RPMI8226 (cell line): Measurements from ENCODE around the gene SP7.
"Not testable (repeated sequence)": the region's sequence is repeated elsewhere in the genome, so short reads cannot be mapped to it uniquely, and the experiment has no call there.

Source experiments
- DNase-seq: peaks from one replicate; pipeline ENCODE4 v3.0.0-alpha.2; 2015

The SP7 gene

DNA sequence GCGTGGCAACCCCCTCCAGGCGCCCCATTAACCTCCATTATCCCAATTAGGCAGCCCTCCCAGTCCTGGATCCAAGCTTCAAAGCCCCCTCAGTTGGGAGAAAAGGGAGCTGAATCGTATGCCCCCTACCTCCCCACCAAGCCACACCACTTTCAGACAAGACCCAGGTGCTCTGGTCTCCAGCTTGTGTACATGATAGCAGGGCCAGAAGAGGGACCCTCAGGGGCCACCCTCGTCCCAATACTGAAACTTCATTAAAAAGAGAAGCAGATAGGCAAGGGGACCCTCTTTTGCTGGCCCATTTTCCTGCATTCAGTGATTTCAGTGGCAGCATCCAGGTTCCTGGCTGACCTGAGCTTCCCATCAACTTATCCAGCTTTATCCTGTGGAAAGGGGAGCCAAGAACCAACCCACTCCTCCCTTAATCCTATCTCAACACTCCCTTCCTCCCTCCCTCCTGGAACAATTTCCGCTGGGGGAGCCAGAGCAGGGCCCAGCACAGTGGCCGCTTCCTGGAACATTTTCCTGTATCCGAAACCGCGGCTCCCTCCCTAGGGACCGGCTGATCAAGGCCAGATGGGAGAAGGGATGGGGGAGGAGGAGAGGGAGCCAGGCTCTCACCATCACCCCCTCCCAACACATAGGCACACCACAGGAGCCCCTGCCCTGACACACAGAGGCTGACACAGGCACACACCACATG lies 9.5 kb upstream of the SP7 start:
- no peak for DNase-seq

DNA sequence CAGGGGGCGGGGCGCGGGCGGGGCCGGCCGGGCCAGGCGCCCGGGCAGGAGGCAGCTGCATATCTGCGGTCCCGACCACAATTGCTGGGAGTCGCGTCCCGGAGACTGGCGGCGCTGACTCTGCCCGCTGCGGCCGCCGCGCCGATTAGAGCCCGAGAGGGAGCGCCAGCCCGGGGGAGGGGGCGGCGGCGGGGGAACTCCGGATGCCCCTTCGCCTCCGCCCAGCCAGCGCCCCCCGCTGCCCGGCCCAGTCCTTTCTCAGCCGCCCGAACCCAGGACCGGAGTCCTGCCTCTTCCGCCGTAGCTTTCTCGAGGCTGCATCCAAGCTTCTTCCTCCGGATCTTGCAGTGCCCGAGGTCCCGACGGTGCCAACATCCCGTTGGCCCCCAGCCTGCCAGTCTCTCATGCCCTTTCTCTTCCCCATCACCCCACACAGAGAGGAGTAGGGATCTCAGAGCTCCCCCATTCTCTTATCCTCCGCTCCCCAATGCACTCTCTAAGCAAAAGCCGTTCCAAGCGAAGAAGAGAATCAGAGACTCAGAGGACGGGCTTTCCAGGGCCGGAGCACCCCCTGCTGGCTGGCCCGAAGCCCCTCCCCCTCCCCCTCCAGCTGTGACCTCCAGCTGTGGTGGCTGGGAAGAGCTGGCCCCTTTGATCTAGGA lies 8.8 kb upstream of the SP7 start:
- DNase-seq: peak; percentile 81

DNA sequence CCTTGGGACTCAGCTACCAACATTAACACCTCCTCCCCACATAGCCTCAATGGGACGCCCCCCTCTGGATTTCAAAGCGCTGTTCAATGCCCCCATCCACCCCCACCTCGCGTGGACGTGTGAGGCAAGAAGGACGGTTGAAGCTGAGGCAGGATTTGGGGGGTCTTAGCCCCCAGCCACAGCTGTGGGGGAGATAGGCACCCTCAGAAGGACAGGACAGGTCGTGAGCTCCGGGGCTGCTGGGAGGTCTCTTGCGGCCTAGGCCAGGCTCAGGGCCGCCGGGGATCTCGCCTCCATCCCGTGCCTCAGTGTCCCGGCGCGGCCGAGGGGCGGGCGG lies 8.3 kb upstream of the SP7 start:
- DNase-seq: no peak

DNA sequence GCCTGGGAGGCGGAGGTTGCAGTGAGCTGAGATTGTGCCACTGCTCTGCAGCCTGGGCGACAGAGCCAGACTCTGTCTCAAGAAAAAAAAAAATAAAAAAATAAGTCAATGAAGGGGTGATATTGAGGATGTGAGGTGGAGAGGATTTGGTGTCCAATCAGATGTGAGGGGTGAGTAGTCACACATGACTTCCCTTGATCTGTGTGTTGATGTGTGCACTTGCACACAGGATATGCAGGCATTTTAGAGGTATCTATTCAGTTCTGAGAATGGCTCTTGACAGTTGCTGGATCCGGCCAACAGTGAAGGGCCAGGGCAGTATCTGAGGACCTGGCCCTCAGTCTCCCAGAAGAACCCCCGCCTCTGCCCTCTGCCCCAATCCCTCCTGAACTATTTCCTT lies 7.8 kb upstream of the SP7 start:
- DNase-seq: no peak

DNA sequence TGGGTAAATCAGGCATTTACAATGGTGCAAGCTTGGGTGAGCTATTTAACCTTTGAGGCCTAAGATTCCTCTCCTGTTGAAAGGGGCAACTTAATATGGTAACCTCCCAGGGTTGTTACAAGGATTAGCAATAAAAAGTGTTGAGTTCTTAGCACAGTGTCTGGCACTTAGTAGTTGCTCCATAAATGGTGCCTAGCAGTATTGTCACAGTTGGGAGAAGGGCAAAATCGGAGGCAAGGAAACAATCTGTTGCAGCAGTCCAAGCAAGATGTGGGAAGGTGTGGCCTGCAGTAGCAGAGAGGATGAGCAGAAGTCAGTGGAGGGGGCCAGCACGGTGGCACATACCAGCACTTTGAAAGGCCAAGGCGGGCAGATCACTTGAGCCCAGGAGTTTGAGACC lies 7.3 kb upstream of the SP7 start:
- no peak for DNase-seq

DNA sequence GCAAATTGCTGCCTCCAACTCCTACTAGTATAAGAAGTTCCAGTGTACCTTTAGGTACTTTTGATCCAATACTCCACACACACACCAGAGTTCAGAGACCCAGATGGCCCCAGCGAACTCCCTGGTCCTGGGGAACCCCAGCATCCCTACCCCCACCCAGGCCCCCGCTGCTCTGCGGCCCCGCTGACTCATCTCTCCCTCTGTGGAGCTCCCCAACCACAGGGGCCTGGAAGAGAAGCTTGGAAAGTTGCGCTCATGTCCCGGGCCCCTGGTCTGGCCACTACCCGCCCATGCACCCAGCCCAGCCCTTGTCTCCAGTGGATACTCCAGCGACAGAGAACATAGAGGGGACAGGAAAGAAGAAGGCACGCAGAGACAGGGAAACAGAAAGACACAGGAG lies 4.2 kb upstream of the SP7 start:
- DNase-seq: no peak

DNA sequence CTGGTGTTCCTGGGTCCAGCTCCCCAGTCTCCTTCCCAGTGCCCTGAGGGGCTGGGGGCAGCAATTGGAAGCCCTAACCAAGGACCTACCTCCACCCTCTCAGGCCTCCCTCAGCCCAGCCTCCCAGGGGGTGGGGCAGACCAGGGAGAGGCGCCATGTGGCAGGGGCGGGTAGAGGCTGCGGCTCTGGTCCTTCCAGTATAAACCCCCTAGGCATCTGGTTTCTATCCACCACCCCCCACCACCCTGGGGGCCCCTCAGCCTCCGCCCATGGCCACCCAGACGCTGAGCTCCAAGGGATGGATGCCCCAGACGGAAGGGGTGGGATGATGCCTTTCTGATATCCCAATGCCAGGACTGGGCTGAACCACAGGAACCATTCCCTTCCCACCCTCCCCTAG lies 2.8 kb upstream of the SP7 start:
- no peak for DNase-seq

DNA sequence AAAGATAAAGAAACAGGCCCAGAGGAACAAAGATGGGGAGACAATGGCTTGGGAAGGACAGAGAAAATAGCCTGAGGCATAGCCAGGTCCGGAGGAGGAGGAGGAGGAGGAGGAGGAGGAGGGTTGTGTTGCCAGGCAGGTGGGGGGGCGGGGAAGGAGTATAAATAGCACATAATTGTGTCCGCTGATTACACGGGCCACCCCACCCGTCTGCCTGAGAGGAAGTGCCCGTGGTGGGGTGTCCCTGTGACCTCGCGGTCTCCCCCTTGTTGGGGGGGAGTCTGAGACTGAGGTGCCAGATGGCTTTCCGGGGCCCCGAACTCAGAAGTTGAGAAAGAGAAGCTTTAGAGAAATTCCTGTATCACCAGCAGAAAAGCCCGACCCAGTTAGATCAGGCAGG lies 1.9 kb upstream of the SP7 start:
- DNase-seq: no peak

DNA sequence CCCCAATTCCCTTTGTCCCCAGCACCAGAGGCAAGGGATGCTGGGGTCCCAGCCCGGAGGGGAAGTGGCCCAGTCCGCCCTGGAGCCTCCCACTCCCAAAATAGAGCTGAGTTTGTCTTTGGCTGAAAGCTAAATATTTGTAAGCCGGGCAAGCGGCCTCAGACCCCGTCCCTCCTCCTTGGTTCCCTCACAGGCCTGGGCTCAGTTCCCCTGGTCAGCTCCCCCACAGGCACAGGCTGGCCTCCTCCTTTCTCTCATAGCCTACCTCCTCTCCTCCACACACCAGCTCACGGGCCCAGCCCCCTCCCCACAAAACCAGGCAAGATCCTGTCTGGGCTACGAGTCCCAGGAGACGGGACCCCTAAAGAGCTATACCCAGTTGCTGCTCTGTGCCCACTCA lies 1.3 kb downstream of the SP7 start:
- no peak for DNase-seq

DNA sequence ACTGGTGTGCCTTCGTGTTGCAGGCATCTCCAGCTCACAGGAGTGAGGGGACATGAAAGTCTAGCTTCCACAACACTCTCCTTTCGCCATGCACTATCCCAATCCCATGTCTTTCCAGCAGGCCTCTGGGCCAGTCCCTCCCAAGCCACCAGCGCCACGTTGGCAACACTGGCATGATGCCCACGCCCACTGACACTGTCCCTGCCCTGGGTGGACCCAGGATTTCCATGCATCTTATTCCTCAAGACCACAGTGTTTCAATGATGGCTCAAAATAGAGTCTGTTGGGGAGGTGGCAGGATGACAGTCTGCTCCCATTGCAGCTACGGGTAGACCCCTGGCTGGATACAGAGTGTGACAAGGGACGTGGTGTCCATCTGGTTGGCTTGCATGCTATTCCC lies 2.3 kb downstream of the SP7 start:
- DNase-seq: no peak

DNA sequence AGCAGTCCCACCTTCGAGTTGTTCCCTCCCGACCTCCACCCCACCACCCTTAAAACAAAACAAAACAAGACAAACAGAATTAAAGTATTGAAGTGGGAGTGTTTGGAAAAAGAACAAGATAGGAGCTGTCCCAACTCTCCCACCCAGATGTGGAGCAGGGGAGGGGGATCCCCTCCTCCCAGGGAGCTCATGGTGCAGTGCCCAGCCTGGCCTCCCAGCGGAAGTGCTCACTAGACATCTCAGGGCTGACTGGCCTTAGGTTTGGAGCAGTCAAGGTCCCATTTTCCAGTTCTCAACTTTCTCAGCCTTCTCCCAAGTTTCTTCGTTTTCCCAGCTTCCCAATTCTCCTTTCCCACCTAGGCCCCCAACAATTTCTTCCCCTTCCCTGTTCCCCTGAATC lies 2.9 kb downstream of the SP7 start:
- DNase-seq: no peak

DNA sequence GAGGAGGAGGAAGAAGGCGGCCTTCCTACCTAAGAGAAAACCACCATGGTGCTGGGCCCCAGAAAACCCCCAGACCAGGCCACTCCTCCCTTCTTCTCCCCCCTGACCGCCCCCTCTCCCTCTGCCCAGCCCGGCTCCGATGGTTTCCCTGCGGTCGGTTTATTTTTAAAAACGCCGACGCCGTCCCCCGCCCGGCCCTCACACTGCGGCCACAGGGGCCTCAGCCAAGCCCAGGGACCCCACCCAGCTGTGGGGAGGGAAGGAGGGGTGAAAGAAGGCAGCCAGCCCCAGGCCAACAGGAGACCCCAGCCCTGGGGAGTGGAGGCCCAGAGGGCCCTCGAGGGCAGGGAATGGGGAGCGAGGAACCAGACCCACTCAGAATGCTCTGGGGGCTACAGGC lies 3.4 kb downstream of the SP7 start:
- no peak for DNase-seq

DNA sequence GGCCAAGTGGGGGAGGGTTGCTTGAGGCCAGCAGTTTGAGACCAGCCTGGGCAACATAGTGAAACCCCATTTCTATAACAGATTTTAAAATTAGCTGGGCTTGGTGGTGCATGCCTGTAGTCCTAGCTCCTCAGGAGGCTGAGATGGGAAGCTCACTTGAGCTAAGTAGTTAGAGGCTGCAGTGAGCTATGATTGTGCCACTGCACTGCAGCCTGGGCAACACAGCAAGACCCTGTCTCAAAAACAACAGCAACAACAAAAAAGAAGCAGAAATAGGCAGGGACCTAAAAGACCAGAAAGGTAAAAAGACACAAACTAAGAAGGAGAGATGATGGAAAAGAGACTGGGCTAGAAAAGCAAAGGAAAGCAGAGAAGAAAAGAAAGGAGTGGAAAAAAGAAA lies 3.8 kb downstream of the SP7 start:
- DNase-seq: not testable (repeated sequence)

DNA sequence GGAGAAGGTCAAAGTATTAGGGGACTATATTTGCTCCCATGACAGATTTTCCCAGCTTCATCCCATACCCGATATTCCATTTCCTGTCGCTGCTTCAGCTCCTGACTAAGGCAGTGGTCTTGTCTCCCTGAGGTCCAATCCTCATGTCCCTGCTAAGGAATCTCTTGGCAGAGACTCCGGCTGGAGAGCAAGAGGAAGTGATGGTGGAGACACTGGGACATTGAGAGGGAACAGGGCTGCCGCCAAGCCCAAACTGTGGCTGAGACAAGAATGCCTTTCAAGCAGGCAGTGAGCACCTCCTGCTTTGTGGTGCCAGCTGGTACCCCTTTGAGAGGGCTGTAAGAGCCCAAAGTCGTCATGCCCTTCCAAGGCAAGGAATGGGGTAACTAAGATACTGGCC lies 5.5 kb downstream of the SP7 start:
- no peak for DNase-seq

DNA sequence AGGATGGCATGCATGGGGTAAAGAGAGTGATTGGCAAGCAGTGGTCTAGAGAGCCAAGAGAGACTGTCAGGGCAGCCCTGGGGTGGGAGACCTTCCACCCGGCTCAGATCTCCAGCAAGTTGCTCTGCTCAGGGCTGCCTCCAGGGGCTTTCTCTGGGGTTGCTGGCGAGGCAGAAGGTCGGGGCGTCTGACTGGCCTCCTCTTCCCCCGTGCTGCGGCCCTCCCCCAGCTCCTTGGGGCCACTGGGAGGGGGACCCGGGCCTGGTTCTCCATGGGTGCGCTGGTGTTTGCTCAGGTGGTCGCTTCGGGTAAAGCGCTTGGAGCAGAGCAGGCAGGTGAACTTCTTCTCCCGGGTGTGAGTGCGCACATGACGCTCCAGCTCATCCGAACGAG lies 8.1 kb downstream of the SP7 start:
- no peak for DNase-seq

DNA sequence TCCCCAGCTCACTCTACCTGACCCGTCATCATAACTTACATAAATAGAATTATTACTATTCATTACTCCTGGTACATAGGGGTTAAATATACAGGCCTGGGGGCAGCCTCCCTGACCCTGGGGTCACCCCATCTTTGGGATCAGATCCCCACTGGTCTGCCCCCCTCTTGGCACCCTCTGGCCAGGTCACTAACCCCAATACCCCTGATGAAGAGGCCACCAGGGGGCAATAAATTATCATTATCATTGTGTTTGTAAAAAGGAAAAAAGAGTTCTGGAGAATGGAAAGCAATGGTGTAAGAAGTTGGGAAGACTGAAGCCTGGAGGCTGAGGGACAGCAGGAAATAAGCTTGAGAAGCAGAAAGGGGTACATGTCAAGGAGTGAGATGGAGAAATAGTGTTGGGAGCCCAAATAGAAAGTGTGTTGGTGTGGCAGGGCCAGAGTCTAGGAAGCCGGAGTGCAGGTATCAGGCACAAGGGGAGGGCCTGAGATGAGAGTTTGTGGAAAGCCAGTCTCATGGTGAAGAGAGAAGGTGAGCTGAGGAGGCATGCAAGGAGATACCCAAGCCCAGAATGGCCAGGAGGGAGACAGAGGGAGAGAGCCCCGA lies 8.6 kb downstream of the SP7 start:
- DNase-seq: no peak

DNA sequence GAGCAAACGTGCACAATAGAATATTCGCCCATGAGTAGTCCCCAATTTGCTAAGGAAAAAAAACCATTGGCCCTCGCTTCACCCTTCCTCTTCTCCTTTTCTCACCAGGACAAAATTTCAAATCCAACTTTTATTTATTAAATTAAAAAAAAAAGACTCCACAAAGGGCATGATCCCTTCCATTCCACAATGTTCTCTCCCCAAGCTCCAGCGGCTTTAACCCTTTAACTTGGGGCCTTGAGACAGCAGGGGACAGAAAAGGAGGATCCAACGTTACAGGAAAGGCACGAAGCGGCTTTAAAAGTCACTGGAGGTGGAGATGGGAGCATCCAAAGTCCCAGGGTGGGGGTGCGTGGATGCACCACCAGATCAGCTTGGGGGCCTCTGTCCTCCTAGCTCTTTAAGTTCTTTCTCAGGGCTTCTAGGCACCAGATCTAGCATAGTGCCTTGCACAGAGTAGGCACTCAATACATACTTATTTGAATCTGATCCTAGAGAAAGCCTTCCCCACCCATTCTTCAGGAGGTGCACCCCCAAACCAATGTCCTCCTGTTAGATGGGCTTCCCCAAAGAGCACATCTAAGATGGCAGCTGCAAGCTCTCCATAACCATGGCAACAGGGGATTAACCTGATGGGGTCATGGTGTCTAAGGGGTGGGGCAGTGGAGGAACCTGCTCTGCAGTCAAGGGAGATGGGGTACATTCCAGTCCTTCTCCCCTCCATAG lies 9.5 kb downstream of the SP7 start:
- no peak for DNase-seq

DNA sequence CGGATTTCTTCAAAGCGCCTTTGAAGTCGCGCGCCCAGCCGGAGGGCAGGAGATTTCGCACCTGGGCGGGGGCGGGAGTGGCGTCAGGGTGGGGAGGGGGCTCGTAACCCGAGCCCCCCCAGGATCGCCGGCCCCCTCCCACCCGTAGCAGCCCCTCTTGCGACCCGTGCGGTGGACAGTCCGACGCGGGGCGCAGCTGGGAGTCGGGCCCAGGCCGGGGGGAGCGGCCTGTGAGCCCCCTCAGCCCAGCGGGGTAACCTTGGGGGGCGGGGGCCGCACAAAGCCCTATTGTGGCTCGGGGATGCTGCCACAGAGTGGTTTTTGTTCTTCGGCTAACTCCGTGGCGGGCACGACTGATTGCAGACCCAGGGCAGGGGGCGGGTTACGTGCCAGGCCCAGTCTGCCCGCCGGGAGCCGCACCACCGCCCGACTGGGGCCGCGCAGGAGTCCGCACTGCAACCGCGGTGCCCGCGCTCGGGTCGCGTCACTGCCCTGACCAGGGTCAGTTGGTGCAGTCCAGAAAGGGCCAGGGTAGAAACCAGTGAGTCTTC lies 10.6 kb downstream of the SP7 start:
- no peak for DNase-seq

DNA sequence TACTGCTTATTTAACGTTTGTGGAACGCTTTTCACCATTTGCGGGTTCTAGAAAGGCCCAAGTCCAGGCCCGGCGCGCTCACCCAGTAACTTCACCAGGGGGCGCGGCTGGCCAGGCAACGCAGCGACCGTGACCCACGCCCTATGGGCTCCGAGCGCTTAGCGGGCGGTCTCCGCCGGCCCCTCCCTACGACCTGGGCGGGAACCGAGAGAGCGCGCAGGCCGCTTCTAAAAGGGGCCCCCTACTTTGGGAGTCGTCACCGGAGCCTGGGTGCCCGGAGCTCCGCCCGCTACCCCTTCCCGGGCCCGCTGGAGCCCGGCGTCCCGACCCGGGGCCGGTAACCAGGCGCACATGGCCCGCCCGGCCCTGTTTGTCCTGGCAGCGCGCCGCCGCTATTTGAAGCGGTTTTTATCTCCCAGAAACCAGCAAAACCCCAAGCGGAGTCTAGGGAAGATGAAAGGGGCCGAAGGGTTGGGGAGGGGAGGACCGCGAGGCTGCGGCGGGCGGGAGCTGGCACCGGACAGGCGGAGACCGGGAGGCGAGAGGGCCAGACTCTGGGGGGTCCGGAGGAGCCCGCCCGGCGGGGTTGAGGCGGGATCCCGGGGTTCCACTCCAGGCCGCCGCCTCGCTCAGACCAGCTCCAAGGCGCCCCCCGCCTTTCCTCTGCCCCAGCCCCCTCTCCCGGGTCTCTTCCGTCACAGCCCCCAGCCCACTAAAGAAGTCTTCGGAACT lies 11.2 kb downstream of the SP7 start:
- DNase-seq: peak; percentile 93

DNA sequence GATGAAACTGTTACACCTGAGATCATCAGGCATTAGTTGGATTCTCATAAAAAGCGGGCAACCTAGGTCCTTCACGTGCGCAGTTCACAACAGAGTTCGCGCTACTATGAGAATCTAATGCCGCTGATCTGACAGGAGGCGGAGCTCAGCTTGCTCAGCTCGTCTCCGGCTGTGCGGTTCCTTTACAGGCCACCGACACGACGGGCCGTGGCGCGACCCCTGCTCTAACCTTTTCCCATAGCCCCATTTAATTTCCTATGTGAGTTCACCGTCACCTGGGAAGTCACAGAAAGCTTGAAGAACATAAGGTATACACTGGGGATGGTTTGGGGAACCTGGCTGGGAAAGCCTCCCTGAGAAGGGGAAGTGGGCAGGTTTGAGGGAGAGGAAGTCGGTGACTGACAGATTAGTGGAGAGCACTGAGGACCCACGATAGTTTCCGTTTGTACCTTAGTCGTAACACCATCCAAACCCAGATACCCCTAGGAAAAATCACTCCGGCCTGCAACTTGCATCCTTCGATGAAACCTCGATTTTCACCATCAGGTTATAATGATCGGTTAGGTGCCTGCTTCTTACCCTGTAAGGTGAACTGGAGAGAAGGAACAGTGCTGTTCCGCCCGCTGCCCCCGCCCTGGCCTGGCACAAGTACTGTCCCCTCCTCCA lies 11.9 kb downstream of the SP7 start:
- DNase-seq: peak; percentile 79

DNA sequence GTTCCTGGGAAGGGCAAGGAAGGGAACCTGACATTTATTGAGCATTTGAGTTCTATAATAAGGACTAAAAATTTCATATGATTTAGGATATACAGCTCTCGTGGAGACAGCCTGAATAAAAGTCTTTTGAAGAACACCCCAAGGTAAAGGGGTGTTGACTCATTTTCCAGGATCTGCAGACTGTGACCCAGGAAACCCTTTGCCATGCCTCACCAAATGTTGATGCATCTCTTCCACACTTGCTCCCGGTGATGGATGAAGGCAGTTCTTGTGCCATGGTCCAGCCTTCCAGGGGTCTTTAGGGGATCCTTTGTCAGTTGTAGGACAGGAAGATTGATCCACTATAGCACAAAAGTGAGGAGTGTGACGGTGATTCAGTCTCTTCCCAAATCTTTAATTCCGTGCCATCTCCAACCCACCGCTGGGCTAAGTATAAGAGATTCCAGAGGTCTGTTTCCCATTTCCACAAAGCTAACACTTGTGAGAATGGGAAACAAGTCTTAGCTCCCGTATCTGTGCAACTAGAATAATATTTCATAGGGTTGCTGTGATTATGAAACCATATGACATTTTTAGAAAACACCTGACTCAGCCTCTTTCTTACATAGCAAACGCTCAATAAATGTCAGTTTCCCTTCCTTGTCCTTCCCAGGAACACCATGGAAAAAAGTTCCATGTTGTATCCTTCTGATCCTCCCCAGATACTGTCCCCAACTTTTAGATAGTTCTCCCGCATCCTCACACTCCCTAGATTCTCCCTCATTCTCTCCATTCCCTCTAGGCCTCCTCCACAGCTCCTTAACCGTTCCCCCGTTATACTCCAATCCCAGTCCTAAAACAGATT lies 15.6 kb downstream of the SP7 start:
- DNase-seq: no peak

DNA sequence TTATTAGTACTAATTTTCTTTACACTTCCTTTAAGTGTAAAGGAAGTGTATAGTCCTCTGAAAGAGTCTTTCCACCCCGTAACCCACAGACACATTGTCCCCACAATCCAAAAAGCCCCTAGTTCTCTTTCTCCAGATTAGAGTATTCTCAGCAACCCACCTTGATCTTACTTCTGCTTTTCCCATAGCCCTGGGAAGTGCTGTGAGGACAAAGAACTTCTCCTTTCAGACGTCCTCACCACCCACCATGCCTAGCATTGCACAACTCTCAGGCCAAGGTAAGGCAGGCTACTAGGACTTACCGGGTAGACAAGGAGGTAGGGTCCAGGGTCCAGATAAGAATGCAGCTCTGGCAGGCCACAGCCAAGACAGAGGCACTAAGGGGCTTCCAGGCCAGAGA lies 22.2 kb downstream of the SP7 start:
- no peak for DNase-seq
